SK-N-SH (cell line): ENCODE measurements around the gene CTRB1. TPM values are rescaled to one million over a fixed set of nuclear protein-coding genes. Genes with fewer than 3 reads are reported as not detected.

Experiments
- CTCF ChIA-PET: fragments of 300-600, 350-600 bp; formaldehyde crosslinking; extraction: SDS; loops from one replicate; lab custom pipeline; 2021; lab: Yijun Ruan, JAX
- POLR2A ChIA-PET: fragments of 350-600 bp; sonication (Branson Sonifier 250); formaldehyde crosslinking; extraction: SDS; loops from one replicate; lab custom pipeline; 2020; ENCODE audit warnings: antibody characterized with exemption, inconsistent platforms; lab: Yijun Ruan, JAX
- DNase-seq: peaks from one replicate; pipeline ENCODE4 v3.0.0; 2012
- H2AFZ ChIP-seq: fragments of 200-600 bp; sonication (generic); 2 replicates; pipeline ENCODE4 v1.8.1; 2016; ENCODE audit warnings: antibody characterized with exemption, mild to moderate bottlenecking, low read depth
- H3F3A ChIP-seq: fragments of 200-600 bp; sonication (generic); replicated peaks from 2 replicates; pipeline ENCODE3; 2016; ENCODE audit warnings: antibody characterized with exemption, mild to moderate bottlenecking; ENCODE audit not compliant: insufficient read depth
- H3K27ac ChIP-seq, 2 experiments: fragments of 200-500 bp in 1 of 2; fragments of 200-600 bp in 1 of 2; sonication (Bioruptor generic) in 1 of 2; sonication (generic), shearing (Covaris generic) in 1 of 2; 2 replicates each; pipeline versions ENCODE4 v1.5.1 to v1.6.1; 2014 to 2016; ENCODE audit warnings: low read depth in 2 of 2, inconsistent platforms in 1 of 2, low read length in 1 of 2, mild to moderate bottlenecking in 1 of 2, mixed read lengths in 1 of 2
- H3K27me3 ChIP-seq: fragments of 200-600 bp; sonication (generic), shearing (Covaris generic); 2 replicates; pipeline ENCODE4 v1.6.1; 2016; ENCODE audit warnings: mixed run types; ENCODE audit not compliant: insufficient read depth
- H3K36me3 ChIP-seq, 2 experiments: fragments of 200-500 bp in 1 of 2; fragments of 200-600 bp in 1 of 2; sonication (Bioruptor generic) in 1 of 2; sonication (generic) in 1 of 2; replicated peaks in 1 of 2; 2 replicates each; pipeline versions ENCODE3 to v1.5.1; 2014 to 2016; ENCODE audit warnings: low read length in 1 of 2, mild to moderate bottlenecking in 1 of 2; ENCODE audit not compliant: insufficient read depth in 2 of 2, control insufficient read depth in 1 of 2
- H3K4me1 ChIP-seq, 2 experiments: fragments of 200-500 bp in 1 of 2; fragments of 200-600 bp in 1 of 2; sonication (Bioruptor generic) in 1 of 2; sonication (generic), shearing (Covaris generic) in 1 of 2; 2 replicates each; pipeline versions ENCODE4 v1.5.1 to v1.6.1; 2014 to 2016; ENCODE audit warnings: low read depth in 1 of 2, low read length in 1 of 2, mixed run types in 1 of 2; ENCODE audit not compliant: insufficient read depth in 2 of 2, control insufficient read depth in 1 of 2
- H3K4me2 ChIP-seq: fragments of 200-600 bp; sonication (generic), shearing (Covaris generic); 2 replicates; pipeline ENCODE4 v1.6.1; 2017; ENCODE audit warnings: mixed run types
- H3K4me3 ChIP-seq, 2 experiments: fragments of 200-500 bp in 1 of 2; fragments of 200-600 bp in 1 of 2; sonication (Bioruptor generic) in 1 of 2; sonication (generic), shearing (Covaris generic) in 1 of 2; 2 replicates each; pipeline versions ENCODE4 v1.5.1 to v1.8.1; 2014 to 2016; ENCODE audit warnings: low read depth in 2 of 2, inconsistent platforms in 1 of 2, low read length in 1 of 2, mild to moderate bottlenecking in 1 of 2, mixed read lengths in 1 of 2, moderate library complexity in 1 of 2
- H3K79me2 ChIP-seq: fragments of 200-600 bp; sonication (generic); 2 replicates; pipeline ENCODE4 v1.8.1; 2017; ENCODE audit warnings: mild to moderate bottlenecking; ENCODE audit not compliant: insufficient read depth
- H3K9ac ChIP-seq: fragments of 200-600 bp; sonication (generic); 2 replicates; pipeline ENCODE4 v1.6.1; 2017; ENCODE audit warnings: mixed run types
- H3K9me2 ChIP-seq: fragments of 200-600 bp; sonication (generic); 2 replicates; pipeline ENCODE4 v1.6.1; 2017; ENCODE audit warnings: mixed run types
- H3K9me3 ChIP-seq: fragments of 200-600 bp; sonication (generic); 2 replicates; pipeline ENCODE4 v1.6.1; 2017; ENCODE audit warnings: mixed run types, mild to moderate bottlenecking, moderate library complexity
- H4K20me1 ChIP-seq: fragments of 200-600 bp; sonication (generic); 2 replicates; pipeline ENCODE4 v1.6.1; 2017; ENCODE audit warnings: mild to moderate bottlenecking, mixed run types; ENCODE audit not compliant: insufficient read depth
- CHD2 ChIP-seq: fragments of 150-350 bp; IDR thresholded peaks from 2 replicates; pipeline ENCODE4 v1.6.1; 2018; ENCODE audit warnings: low read length; ENCODE audit not compliant: partially characterized antibody
- CTCF ChIP-seq: fragments of 200-600 bp; sonication (generic); IDR thresholded peaks from 2 replicates; pipeline ENCODE4 v1.6.1; 2017; ENCODE audit warnings: antibody characterized with exemption, mild to moderate bottlenecking, moderate library complexity
- ELF1 ChIP-seq: IDR thresholded peaks from 2 replicates; pipeline ENCODE4 v1.4.0; 2012
- EZH2phosphoT487 ChIP-seq: fragments of 200-600 bp; sonication (generic); IDR thresholded peaks from 2 replicates; pipeline ENCODE4 v1.6.1; 2017; ENCODE audit warnings: low read depth, mixed run types, mild to moderate bottlenecking, antibody characterized with exemption, moderate library complexity, borderline replicate concordance
- FOSL2 ChIP-seq: IDR thresholded peaks from 2 replicates; pipeline ENCODE4 v1.4.0; 2012; ENCODE audit warnings: low read depth, mild to moderate bottlenecking, moderate library complexity, borderline replicate concordance
- FOXJ3 ChIP-seq: sonication (generic); formaldehyde crosslinking; IDR thresholded peaks from 2 replicates; pipeline ENCODE4 v1.5.1; 2020; ENCODE audit warnings: mild to moderate bottlenecking, missing genetic modification reagents
- FOXM1 ChIP-seq: IDR thresholded peaks from 2 replicates; pipeline ENCODE4 v1.4.0; 2012; ENCODE audit warnings: low read depth, mild to moderate bottlenecking
- GABPA ChIP-seq: IDR thresholded peaks from 2 replicates; pipeline ENCODE4 v1.4.0; 2012; ENCODE audit warnings: low read depth, mild to moderate bottlenecking
- IRF3 ChIP-seq: fragments of 150-350 bp; IDR thresholded peaks from 2 replicates; pipeline ENCODE4 v1.6.1; 2016; ENCODE audit warnings: mild to moderate bottlenecking, low read depth, low read length
- JUND ChIP-seq: IDR thresholded peaks from 2 replicates; pipeline ENCODE4 v1.4.0; 2012
- MAX ChIP-seq: IDR thresholded peaks from 2 replicates; pipeline ENCODE4 v1.4.0; 2012; ENCODE audit warnings: low read depth
- MXI1 ChIP-seq: IDR thresholded peaks from 2 replicates; pipeline ENCODE4 v1.6.1; 2012; ENCODE audit warnings: mild to moderate bottlenecking, low read depth, low read length, improper control_type of control experiment
- NFIC ChIP-seq: IDR thresholded peaks from 2 replicates; pipeline ENCODE4 v1.4.0; 2012; ENCODE audit warnings: borderline replicate concordance
- NRF1 ChIP-seq: IDR thresholded peaks from 2 replicates; pipeline ENCODE4 v1.6.1; 2012; ENCODE audit warnings: low read depth, mild to moderate bottlenecking, low read length
- PBX3 ChIP-seq: IDR thresholded peaks from 2 replicates; pipeline ENCODE4; 2012
- RAD21 ChIP-seq: IDR thresholded peaks from 2 replicates; pipeline ENCODE4 v1.6.1; 2012; ENCODE audit warnings: mild to moderate bottlenecking, low read length
- RCOR1 ChIP-seq: fragments of 150-350 bp; IDR thresholded peaks from 2 replicates; pipeline ENCODE4 v1.6.1; 2017; ENCODE audit warnings: antibody characterized with exemption, low read length
- RFX5 ChIP-seq: IDR thresholded peaks from 2 replicates; pipeline ENCODE4 v1.6.1; 2012; ENCODE audit warnings: mild to moderate bottlenecking, improper control_type of control experiment, low read length
- RXRA ChIP-seq: IDR thresholded peaks from 2 replicates; pipeline ENCODE4 v1.4.0; 2012; ENCODE audit warnings: low read depth, mild to moderate bottlenecking, borderline replicate concordance
- SMC3 ChIP-seq: IDR thresholded peaks from 2 replicates; pipeline ENCODE4 v1.6.1; 2012; ENCODE audit warnings: low read depth, low read length, improper control_type of control experiment
- TAF1 ChIP-seq: IDR thresholded peaks from 2 replicates; pipeline ENCODE4 v1.6.1; 2012; ENCODE audit warnings: low read depth, mild to moderate bottlenecking, low read length, moderate library complexity, borderline replicate concordance
- TCF12 ChIP-seq: IDR thresholded peaks from 2 replicates; pipeline ENCODE4 v1.4.0; 2012
- USF2 ChIP-seq: fragments of 150-350 bp; IDR thresholded peaks from 2 replicates; pipeline ENCODE4 v1.6.1; 2017; ENCODE audit warnings: antibody characterized with exemption, low read length, low read depth, borderline replicate concordance
- YY1 ChIP-seq: IDR thresholded peaks from 2 replicates; pipeline ENCODE4 v1.4.0; 2012; ENCODE audit warnings: low read depth, mild to moderate bottlenecking
- WGBS: methylation state at CpG from one replicate; pipeline ENCODE4 v1.1.6; 2017; ENCODE audit warnings: low lambda C conversion rate; 5-methylcytosine and 5-hydroxymethylcytosine counted together
- polyA plus RNA-seq, 3 experiments: library from polyadenylated mRNA; depleted of rRNA; stranded (reverse); fragments of >200 nt; gene quantifications; 2 replicates each; pipeline ENCODE4 v1.2.3, GENCODE V29; 2012
- TF ChIP-seq, protein P1 (sequence below): IDR thresholded peaks from 2 replicates; pipeline ENCODE4 v1.4.0; 2012; ENCODE audit warnings: low read depth, borderline replicate concordance
- TF ChIP-seq, protein P2 (sequence below): IDR thresholded peaks from 2 replicates; pipeline ENCODE4 v1.4.0; 2012; ENCODE audit warnings: low read depth, borderline replicate concordance

CTRB1 gene
- polyA plus RNA-seq, 1 of the 3 experiments (the other 2 are of a cell fraction): not detected

GRCh38 chr16:75265911-75266701 lies 47.3 kb downstream of the CTRB1 start:
- Histone ChIP-seq H4K20me1 (peaks cover 37% of the 10 kb centered on the region), H3K27ac (peak overlapping the region; percentile 58 to 92; a peak in 3 of 4 replicates), H3K36me3 (peaks cover 5 to 10% of the 10 kb centered on the region in 2 experiments), H3K9me3 (no peaks in the 10 kb centered on the region), H3F3A (peaks cover 3% of the 10 kb centered on the region), H3K9me2 (no peaks in the 10 kb centered on the region), H3K4me3 (peak overlapping the region; percentile 92 to 95), H3K27me3 (no peaks in the 10 kb centered on the region), H3K4me2 (peak overlapping the region; percentile 93), H3K9ac (peak overlapping the region; percentile 100), H2AFZ (peak overlapping the region; percentile 93), H3K79me2 (peaks cover 56% of the 10 kb centered on the region), H3K4me1 (peaks cover 28 to 58% of the 10 kb centered on the region in 2 experiments)
- POLR2A ChIA-PET: no interaction called here
- CTCF ChIA-PET: interaction anchor here (0.8 to 1.4 kb wide), 4 partner anchors 15 to 119 kb away, joined by 3 to 5 read pairs (median 4); no protein-coding TSS in a partner anchor
- 38% methylated on average over 16 of the region's 62 CpGs for WGBS
- DNase-seq: peak; percentile 99
- TF ChIP-seq FOXJ3 (CRISPR knock-in tag): no peak
- no peak for TF ChIP-seq RXRA
- TF ChIP-seq TCF12: no peak
- TF ChIP-seq YY1: no peak
- 0 out of 2 replicates have a peak, but pooled peaks have one; percentile 9 for TF ChIP-seq NFIC
- no peak for TF ChIP-seq FOSL2
- TF ChIP-seq NRF1: peak; percentile 89
- TF ChIP-seq GABPA: no peak
- TF ChIP-seq, protein P1, sequence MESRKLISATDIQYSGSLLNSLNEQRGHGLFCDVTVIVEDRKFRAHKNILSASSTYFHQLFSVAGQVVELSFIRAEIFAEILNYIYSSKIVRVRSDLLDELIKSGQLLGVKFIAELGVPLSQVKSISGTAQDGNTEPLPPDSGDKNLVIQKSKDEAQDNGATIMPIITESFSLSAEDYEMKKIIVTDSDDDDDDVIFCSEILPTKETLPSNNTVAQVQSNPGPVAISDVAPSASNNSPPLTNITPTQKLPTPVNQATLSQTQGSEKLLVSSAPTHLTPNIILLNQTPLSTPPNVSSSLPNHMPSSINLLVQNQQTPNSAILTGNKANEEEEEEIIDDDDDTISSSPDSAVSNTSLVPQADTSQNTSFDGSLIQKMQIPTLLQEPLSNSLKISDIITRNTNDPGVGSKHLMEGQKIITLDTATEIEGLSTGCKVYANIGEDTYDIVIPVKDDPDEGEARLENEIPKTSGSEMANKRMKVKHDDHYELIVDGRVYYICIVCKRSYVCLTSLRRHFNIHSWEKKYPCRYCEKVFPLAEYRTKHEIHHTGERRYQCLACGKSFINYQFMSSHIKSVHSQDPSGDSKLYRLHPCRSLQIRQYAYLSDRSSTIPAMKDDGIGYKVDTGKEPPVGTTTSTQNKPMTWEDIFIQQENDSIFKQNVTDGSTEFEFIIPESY: no peak
- TF ChIP-seq MAX: 0 out of 2 replicates have a peak, but pooled peaks have one; percentile 26
- TF ChIP-seq RAD21: peak; percentile 34
- TF ChIP-seq EZH2phosphoT487: no peak
- TF ChIP-seq JUND: no peak
- TF ChIP-seq USF2: no peak
- no peak for TF ChIP-seq IRF3
- no peak for TF ChIP-seq RCOR1
- TF ChIP-seq RFX5: no peak
- no peak for TF ChIP-seq FOXM1
- TF ChIP-seq, protein P2, sequence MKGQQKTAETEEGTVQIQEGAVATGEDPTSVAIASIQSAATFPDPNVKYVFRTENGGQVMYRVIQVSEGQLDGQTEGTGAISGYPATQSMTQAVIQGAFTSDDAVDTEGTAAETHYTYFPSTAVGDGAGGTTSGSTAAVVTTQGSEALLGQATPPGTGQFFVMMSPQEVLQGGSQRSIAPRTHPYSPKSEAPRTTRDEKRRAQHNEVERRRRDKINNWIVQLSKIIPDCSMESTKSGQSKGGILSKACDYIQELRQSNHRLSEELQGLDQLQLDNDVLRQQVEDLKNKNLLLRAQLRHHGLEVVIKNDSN: no peak
- peak; percentile 62 for TF ChIP-seq TAF1
- peak; percentile 42; the same call in 1 of the 2 replicates for TF ChIP-seq MXI1
- no peak for TF ChIP-seq SMC3
- peak; percentile 59 for TF ChIP-seq CHD2
- TF ChIP-seq CTCF: no peak
- no peak for TF ChIP-seq PBX3
- no peak for TF ChIP-seq ELF1
